ENCODE data around the gene NCOR1. TPM values are rescaled to one million over a fixed set of nuclear protein-coding genes. Genes with fewer than 3 reads are reported as not detected.
A peak's percentile ranks its signal among the peaks of the same experiment; 100 is the strongest.
"Not testable (repeated sequence)": the region's sequence is repeated elsewhere in the genome, so short reads cannot be mapped to it uniquely, and the experiment has no call there.

The NCOR1 gene
- total RNA-seq, 1 donor from 2014 or later, result 152 TPM

- no peak for DNase-seq
- peaks cover 9% of the 10 kb centered on the region for H3K36me3 Mint-ChIP-seq (ENCODE audit: unreplicated experiment)
Observed at GRCh38 chr17:16123531-16123930, 91.8 kb downstream of the NCOR1 start.

GRCh38 chr17:16122697-16123434 is 92.5 kb downstream of the NCOR1 start:
- Mint-ChIP-seq H3K36me3 (ENCODE audit: unreplicated experiment) (peaks cover 9% of the 10 kb centered on the region), H3K9me3 (ENCODE audit: unreplicated experiment) (peaks cover 1% of the 10 kb centered on the region)

More at GRCh38 chr17:16123531-16123930, 91.8 kb downstream of the NCOR1 start:
- no peak overlapping the region for H3K4me3 Mint-ChIP-seq (ENCODE audit: unreplicated experiment)
- H3K27ac Mint-ChIP-seq (ENCODE audit: unreplicated experiment), result no peak overlapping the region
- H3K27me3 Mint-ChIP-seq (ENCODE audit: unreplicated experiment), result peaks cover 2% of the 10 kb centered on the region
- TF ChIP-seq CTCF (IDR thresholded peaks at IDR 0.05; ENCODE audit: partially characterized antibody, unreplicated experiment), result no peak
- H3K4me1 Mint-ChIP-seq (ENCODE audit: low read depth, unreplicated experiment), result peaks cover 4% of the 10 kb centered on the region
- peaks cover 1% of the 10 kb centered on the region for H3K9me3 Mint-ChIP-seq (ENCODE audit: unreplicated experiment)

GRCh38 chr17:16121915-16122314 is 93.4 kb downstream of the NCOR1 start:
- TF ChIP-seq CTCF (IDR thresholded peaks at IDR 0.05; ENCODE audit: partially characterized antibody, unreplicated experiment), result no peak
- H3K4me1 Mint-ChIP-seq (ENCODE audit: low read depth, unreplicated experiment), result peaks cover 4% of the 10 kb centered on the region
- no peak overlapping the region for H3K27ac Mint-ChIP-seq (ENCODE audit: unreplicated experiment)
- no peak for DNase-seq
- H3K36me3 Mint-ChIP-seq (ENCODE audit: unreplicated experiment), result peaks cover 10% of the 10 kb centered on the region
- peaks cover 2% of the 10 kb centered on the region for H3K27me3 Mint-ChIP-seq (ENCODE audit: unreplicated experiment)
- H3K9me3 Mint-ChIP-seq (ENCODE audit: unreplicated experiment), result peaks cover 1% of the 10 kb centered on the region
- H3K4me3 Mint-ChIP-seq (ENCODE audit: unreplicated experiment), result no peak overlapping the region

More at GRCh38 chr17:16122697-16123434, 92.5 kb downstream of the NCOR1 start:
- DNase-seq, result no peak
- no peak overlapping the region for H3K27ac Mint-ChIP-seq (ENCODE audit: unreplicated experiment)
- H3K4me1 Mint-ChIP-seq (ENCODE audit: low read depth, unreplicated experiment), result peaks cover 4% of the 10 kb centered on the region
- peak overlapping the region; percentile 2 for H3K4me3 Mint-ChIP-seq (ENCODE audit: unreplicated experiment)
- no peak for TF ChIP-seq CTCF (IDR thresholded peaks at IDR 0.05; ENCODE audit: partially characterized antibody, unreplicated experiment)
- peaks cover 2% of the 10 kb centered on the region for H3K27me3 Mint-ChIP-seq (ENCODE audit: unreplicated experiment)

- no peak for DNase-seq
- peaks cover 1% of the 10 kb centered on the region for H3K9me3 Mint-ChIP-seq (ENCODE audit: unreplicated experiment)
- no peak for TF ChIP-seq CTCF (IDR thresholded peaks at IDR 0.05; ENCODE audit: partially characterized antibody, unreplicated experiment)
- H3K4me1 Mint-ChIP-seq (ENCODE audit: low read depth, unreplicated experiment), result peaks cover 4% of the 10 kb centered on the region
- H3K27ac Mint-ChIP-seq (ENCODE audit: unreplicated experiment), result no peak overlapping the region
- peaks cover 2% of the 10 kb centered on the region for H3K27me3 Mint-ChIP-seq (ENCODE audit: unreplicated experiment)
- peaks cover 19% of the 10 kb centered on the region for H3K36me3 Mint-ChIP-seq (ENCODE audit: unreplicated experiment)
- H3K4me3 Mint-ChIP-seq (ENCODE audit: unreplicated experiment), result no peak overlapping the region
Observed at GRCh38 chr17:16120937-16121336, 94.4 kb downstream of the NCOR1 start.

- Mint-ChIP-seq H3K4me1 (ENCODE audit: low read depth, unreplicated experiment) (peaks cover under 1% of the 10 kb centered on the region), H3K36me3 (ENCODE audit: unreplicated experiment) (peaks cover 42% of the 10 kb centered on the region), H3K9me3 (ENCODE audit: unreplicated experiment) (peaks cover 4% of the 10 kb centered on the region), H3K27ac (ENCODE audit: unreplicated experiment) (no peak overlapping the region), H3K27me3 (ENCODE audit: unreplicated experiment) (peaks cover 2% of the 10 kb centered on the region), H3K4me3 (ENCODE audit: unreplicated experiment) (no peak overlapping the region)
- no peak for TF ChIP-seq CTCF (IDR thresholded peaks at IDR 0.05; ENCODE audit: partially characterized antibody, unreplicated experiment)
- DNase-seq, result no peak
Observed at GRCh38 chr17:16117149-16117548, 98.2 kb downstream of the NCOR1 start.

GRCh38 chr17:16115077-16115698 is 100.1 kb downstream of the NCOR1 start:
- not testable (repeated sequence) for H3K27me3 Mint-ChIP-seq (ENCODE audit: unreplicated experiment); DNase-seq; H3K9me3 Mint-ChIP-seq (ENCODE audit: unreplicated experiment); H3K4me1 Mint-ChIP-seq (ENCODE audit: low read depth, unreplicated experiment); H3K4me3 Mint-ChIP-seq (ENCODE audit: unreplicated experiment); H3K27ac Mint-ChIP-seq (ENCODE audit: unreplicated experiment)
- peaks cover 40% of the 10 kb centered on the region for H3K36me3 Mint-ChIP-seq (ENCODE audit: unreplicated experiment)

All from glutamatergic neuron (in vitro differentiated cells).